ENCODE results near the gene TUBGCP2.

GRCh38 chr10:133242611-133243356 lies 65.9 kb downstream of the TUBGCP2 start:
- TF ChIP-seq POLR2AphosphoS5 (IDR thresholded peaks at IDR 0.05; ENCODE audit: borderline replicate concordance, low read depth, low read length): no peak
- no peak for TF ChIP-seq EZH2 (IDR thresholded peaks at IDR 0.05)

All from SK-N-MC (cell line).